GM10248 (cell line): ENCODE data around the gene CAMK2D.

Experiments used
- CTCF ChIA-PET: fragments of 300-600 bp; sonication (Branson Sonifier 250); formaldehyde crosslinking; extraction: SDS; loops from one replicate; lab custom pipeline; 2021; ENCODE audit warnings: antibody characterized with exemption; lab: Yijun Ruan, JAX
- POLR2A ChIA-PET: fragments of 350-650 bp; sonication (Branson Sonifier 250); formaldehyde crosslinking; extraction: SDS; loops from one replicate; lab custom pipeline; 2020; ENCODE audit warnings: antibody characterized with exemption; lab: Yijun Ruan, JAX
- DNase-seq: peaks from one replicate; pipeline ENCODE4 v3.0.0; 2012; ENCODE audit errors: extremely low spot score
- CTCF ChIP-seq: IDR thresholded peaks from 2 replicates; pipeline ENCODE4 v1.5.1; 2012; ENCODE audit warnings: mild to moderate bottlenecking, low read depth; ENCODE audit errors: extremely low read depth, missing control alignments, control extremely low read depth

Gene CAMK2D

GRCh38 chr4:113480109-113480508, 281.4 kb downstream of the CAMK2D start:
- ChIA-PET POLR2A (no interaction called here), CTCF (no interaction called here)
- TF ChIP-seq CTCF, result no peak
- no peak for DNase-seq

GRCh38 chr4:113478032-113478431, 283.5 kb downstream of the CAMK2D start:
- ChIA-PET CTCF (no interaction called here), POLR2A (no interaction called here)
- DNase-seq, result no peak
- no peak for TF ChIP-seq CTCF

GRCh38 chr4:113476800-113477199, 284.7 kb downstream of the CAMK2D start:
- no peak for TF ChIP-seq CTCF
- POLR2A ChIA-PET, result no interaction called here
- CTCF ChIA-PET, result interaction anchor here (1.5 to 2.5 kb wide), 2 partner anchors 9 to 71 kb away, joined by 3 to 12 read pairs; no protein-coding TSS in a partner anchor
- DNase-seq, result no peak

GRCh38 chr4:113474017-113474416, 287.5 kb downstream of the CAMK2D start:
- CTCF ChIA-PET, result no interaction called here
- DNase-seq, result no peak
- POLR2A ChIA-PET, result no interaction called here
- TF ChIP-seq CTCF, result no peak

- CTCF ChIA-PET, result interaction anchor here (1.3 to 1.8 kb wide), 3 partner anchors 12 to 33 kb away, joined by 3 to 6 read pairs (median 4); no protein-coding TSS in a partner anchor
- POLR2A ChIA-PET, result no interaction called here
- no peak for DNase-seq
- TF ChIP-seq CTCF, result no peak
Measured at GRCh38 chr4:113472864-113473263, 288.7 kb downstream of the CAMK2D start.

- ChIA-PET POLR2A (no interaction called here), CTCF (interaction anchor here (1.3 to 1.8 kb wide), 3 partner anchors 14 to 34 kb away, joined by 3 to 6 read pairs (median 4); no protein-coding TSS in a partner anchor)
- no peak for DNase-seq
- TF ChIP-seq CTCF, result no peak
Measured at GRCh38 chr4:113471146-113471860, 290.2 kb downstream of the CAMK2D start.
